ENCODE measurements around the gene GUCY1A2.
"Not testable (repeated sequence)": the region's sequence is repeated elsewhere in the genome, so short reads cannot be mapped to it uniquely, and the experiment has no call there.

- not testable (repeated sequence) for TF ChIP-seq EZH2 (IDR thresholded peaks at IDR 0.05; ENCODE audit: insufficient read depth, poor library complexity, severe bottlenecking); EZH2phosphoT487 (IDR thresholded peaks at IDR 0.05; ENCODE audit: insufficient read depth, low read depth)
Observed at GRCh38 chr11:106883693-106884092, 134.6 kb downstream of the GUCY1A2 start.

Data from GM23248 (cell line).